Measurements from ENCODE around the gene PSTK. TPM values are rescaled to one million over a fixed set of nuclear protein-coding genes. Genes with fewer than 3 reads are reported as not detected.

The PSTK gene
- total RNA-seq, 6 experiments from 2014 or later = 3.0 to 6.9 (median 4.0) TPM

GRCh38 chr10:123017421-123018165 lies 37.4 kb downstream of the PSTK start:
- Histone ChIP-seq H3K4me1 (peaks cover 0 to 74% (median 14%) of the 10 kb centered on the region in 4 donors), H3K4me3 (no peak overlapping the region), H3K9me3 (no peaks in the 10 kb centered on the region), H3K27ac (peak overlapping the region in 2 of 3 donors; percentile 94 to 96), H3K36me3 (no peaks in the 10 kb centered on the region), H3K27me3 (no peaks in the 10 kb centered on the region)
- 72% methylated on average over 9 of the region's 9 CpGs for WGBS (ENCODE audit: insufficient coverage, low coverage, low lambda C conversion rate, missing lambda C conversion rate)
- ATAC-seq = no peak
- DNase-seq = no peak
- intact Hi-C loops (cut with DNase I) = no loop called here
- no peak for TF ChIP-seq POLR2A (IDR thresholded peaks at IDR 0.05)
- no peak for TF ChIP-seq CTCF (IDR thresholded peaks at IDR 0.05)

GRCh38 chr10:123018531-123018930 lies 38.3 kb downstream of the PSTK start:
- H3K27ac ChIP-seq = peak overlapping the region in 2 of 3 donors; percentile 94 to 96
- WGBS (ENCODE audit: insufficient coverage, low coverage, low lambda C conversion rate, missing lambda C conversion rate) = 91% methylated on average over 4 of the region's 7 CpGs
- H3K4me1 ChIP-seq = peaks cover 0 to 81% (median 17%) of the 10 kb centered on the region in 4 donors
- no peak overlapping the region for H3K4me3 ChIP-seq
- intact Hi-C loops (cut with DNase I) = no loop called here
- H3K27me3 ChIP-seq = no peaks in the 10 kb centered on the region
- TF ChIP-seq POLR2A (IDR thresholded peaks at IDR 0.05) (no peak), CTCF (IDR thresholded peaks at IDR 0.05) (no peak)
- DNase-seq (no peak), ATAC-seq (no peak)
- H3K36me3 ChIP-seq = no peaks in the 10 kb centered on the region
- no peaks in the 10 kb centered on the region for H3K9me3 ChIP-seq

DNA sequence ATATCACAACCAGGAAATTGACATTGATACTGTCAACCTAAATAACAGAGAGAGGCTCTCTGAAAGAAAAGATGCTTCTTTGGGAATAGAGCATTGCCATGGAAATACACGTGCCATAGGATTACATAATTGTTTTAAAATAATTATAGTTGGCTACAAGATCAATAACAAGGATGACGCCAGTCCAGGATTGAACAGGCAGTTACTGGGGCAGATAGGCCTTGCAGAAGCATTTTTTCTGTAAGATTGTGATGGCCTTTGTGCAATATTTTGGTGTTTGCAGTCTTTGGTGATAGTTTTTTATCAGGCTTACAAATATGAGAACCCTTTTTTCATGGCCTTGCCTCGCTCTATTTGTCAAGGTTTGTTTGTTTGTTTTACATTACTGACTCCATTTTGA lies 39.1 kb downstream of the PSTK start:
- peak; percentile 7 to 38 (median 32) for ATAC-seq
- peak overlapping the region; percentile 63 to 96 (median 94) for H3K27ac ChIP-seq
- TF ChIP-seq POLR2A (IDR thresholded peaks at IDR 0.05) = no peak
- no peak for TF ChIP-seq CTCF (IDR thresholded peaks at IDR 0.05)

GRCh38 chr10:123019941-123020703 lies 39.9 kb downstream of the PSTK start:
- ATAC-seq = peak; percentile 70 to 84 (median 78)
- H3K27me3 ChIP-seq = no peaks in the 10 kb centered on the region
- TF ChIP-seq CTCF (IDR thresholded peaks at IDR 0.05) = no peak
- no peak for TF ChIP-seq POLR2A (IDR thresholded peaks at IDR 0.05)
- peak overlapping the region; percentile 63 to 96 (median 94) for H3K27ac ChIP-seq
- H3K4me1 ChIP-seq = peaks cover 0 to 72% (median 17%) of the 10 kb centered on the region in 4 donors
- no peaks in the 10 kb centered on the region for H3K36me3 ChIP-seq
- H3K9me3 ChIP-seq = no peaks in the 10 kb centered on the region
- WGBS (ENCODE audit: insufficient coverage, low coverage, low lambda C conversion rate, missing lambda C conversion rate) = 13% methylated on average over 1 of the region's 1 CpG
- intact Hi-C loops (cut with DNase I) = no loop called here
- peak overlapping the region in 2 of 3 donors; percentile 12 to 15 for H3K4me3 ChIP-seq
- peak in 1 of 3 donors; percentile 52 for DNase-seq

More for the DNA sequence above, 39.1 kb downstream of the PSTK start:
- no peak overlapping the region for H3K4me3 ChIP-seq
- 34% methylated on average over 3 of the region's 3 CpGs for WGBS (ENCODE audit: insufficient coverage, low coverage, low lambda C conversion rate, missing lambda C conversion rate)
- intact Hi-C loops (cut with DNase I) = no loop called here
- H3K9me3 ChIP-seq = no peaks in the 10 kb centered on the region
- H3K4me1 ChIP-seq = peaks cover 0 to 79% (median 17%) of the 10 kb centered on the region in 4 donors
- H3K27me3 ChIP-seq = no peaks in the 10 kb centered on the region
- no peaks in the 10 kb centered on the region for H3K36me3 ChIP-seq
- DNase-seq = no peak

Measured in right lobe of liver (tissue), 6 donors.